HG02588 (cell line): ENCODE measurements around the gene SLC26A8.

Source experiments
- ATAC-seq: cut with Tn5 transposase; IDR thresholded peaks from one replicate; pipeline ENCODE4 v1.9.1; 2021; ENCODE audit warnings: mild to moderate bottlenecking, moderate library complexity; ENCODE audit not compliant: unreplicated experiment

SLC26A8 gene, protein sequence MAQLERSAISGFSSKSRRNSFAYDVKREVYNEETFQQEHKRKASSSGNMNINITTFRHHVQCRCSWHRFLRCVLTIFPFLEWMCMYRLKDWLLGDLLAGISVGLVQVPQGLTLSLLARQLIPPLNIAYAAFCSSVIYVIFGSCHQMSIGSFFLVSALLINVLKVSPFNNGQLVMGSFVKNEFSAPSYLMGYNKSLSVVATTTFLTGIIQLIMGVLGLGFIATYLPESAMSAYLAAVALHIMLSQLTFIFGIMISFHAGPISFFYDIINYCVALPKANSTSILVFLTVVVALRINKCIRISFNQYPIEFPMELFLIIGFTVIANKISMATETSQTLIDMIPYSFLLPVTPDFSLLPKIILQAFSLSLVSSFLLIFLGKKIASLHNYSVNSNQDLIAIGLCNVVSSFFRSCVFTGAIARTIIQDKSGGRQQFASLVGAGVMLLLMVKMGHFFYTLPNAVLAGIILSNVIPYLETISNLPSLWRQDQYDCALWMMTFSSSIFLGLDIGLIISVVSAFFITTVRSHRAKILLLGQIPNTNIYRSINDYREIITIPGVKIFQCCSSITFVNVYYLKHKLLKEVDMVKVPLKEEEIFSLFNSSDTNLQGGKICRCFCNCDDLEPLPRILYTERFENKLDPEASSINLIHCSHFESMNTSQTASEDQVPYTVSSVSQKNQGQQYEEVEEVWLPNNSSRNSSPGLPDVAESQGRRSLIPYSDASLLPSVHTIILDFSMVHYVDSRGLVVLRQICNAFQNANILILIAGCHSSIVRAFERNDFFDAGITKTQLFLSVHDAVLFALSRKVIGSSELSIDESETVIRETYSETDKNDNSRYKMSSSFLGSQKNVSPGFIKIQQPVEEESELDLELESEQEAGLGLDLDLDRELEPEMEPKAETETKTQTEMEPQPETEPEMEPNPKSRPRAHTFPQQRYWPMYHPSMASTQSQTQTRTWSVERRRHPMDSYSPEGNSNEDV

GRCh38 chr6:36023996-36024795, at the start of gene SLC26A8:
SLC26A8 (minus strand) TSS chr6:36024641; CDS start chr6:36019707, 4,934 bp downstream.
- ATAC-seq, result no peak

GRCh38 chr6:36073587-36073986, 49.1 kb upstream of the SLC26A8 start:
- no peak for ATAC-seq

DNA sequence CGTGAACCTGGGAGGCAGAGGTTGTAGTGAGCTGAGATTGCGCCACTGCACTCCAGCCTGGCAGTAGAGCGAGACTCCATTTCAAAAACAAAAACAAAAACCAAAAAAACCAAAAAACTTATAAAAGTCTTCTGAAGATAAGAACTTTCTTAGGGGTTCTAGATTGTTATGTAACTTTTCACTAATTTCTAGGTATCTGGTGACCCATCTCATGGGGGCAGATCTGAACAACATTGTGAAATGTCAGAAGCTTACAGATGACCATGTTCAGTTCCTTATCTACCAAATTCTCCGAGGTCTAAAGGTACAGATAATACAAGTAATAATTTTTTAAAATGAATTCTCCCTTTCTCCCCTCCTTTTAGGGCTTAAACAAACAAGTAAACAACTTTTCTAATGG, 48.2 kb upstream of the SLC26A8 start:
- no peak for ATAC-seq

GRCh38 chr6:36071714-36072113, 47.3 kb upstream of the SLC26A8 start:
- ATAC-seq, result no peak

DNA sequence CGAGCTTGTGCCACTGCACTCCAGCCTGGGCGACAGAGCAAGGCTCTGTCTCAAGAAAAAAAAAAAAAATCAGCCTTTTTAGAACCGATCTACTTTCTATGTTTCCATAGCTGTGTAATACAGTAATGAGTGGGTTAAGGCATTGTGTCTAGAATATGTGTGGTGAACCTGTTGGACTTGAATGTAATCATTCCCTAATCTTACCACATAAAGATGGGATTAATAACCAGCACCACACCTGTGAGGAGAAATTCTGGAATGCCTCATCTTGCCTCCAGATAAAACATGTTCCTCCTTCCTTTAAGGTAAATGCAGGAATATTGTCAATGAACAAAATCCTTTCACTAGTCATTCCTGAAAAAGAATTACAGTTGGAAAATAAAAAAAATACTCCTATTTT, 46.8 kb upstream of the SLC26A8 start:
- no peak for ATAC-seq

DNA sequence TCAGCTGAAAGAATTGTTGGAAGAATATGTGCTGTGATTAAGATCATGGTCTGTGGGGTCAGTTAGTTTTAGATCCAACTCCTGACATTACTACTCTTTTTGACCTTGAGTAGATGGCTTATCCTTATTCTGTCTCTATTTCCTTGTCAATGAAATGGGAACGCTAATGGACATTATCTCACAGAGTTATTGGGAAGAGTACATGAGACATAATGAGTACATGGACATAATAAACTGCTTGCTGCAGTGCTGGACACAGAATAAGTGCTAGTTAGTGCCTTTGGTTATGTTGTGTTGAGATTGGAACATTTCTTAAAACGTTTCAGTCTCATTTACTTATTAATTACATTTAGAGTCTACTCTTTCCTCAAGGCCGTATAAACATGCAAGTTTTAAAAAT, 45.8 kb upstream of the SLC26A8 start:
- ATAC-seq, result no peak

DNA sequence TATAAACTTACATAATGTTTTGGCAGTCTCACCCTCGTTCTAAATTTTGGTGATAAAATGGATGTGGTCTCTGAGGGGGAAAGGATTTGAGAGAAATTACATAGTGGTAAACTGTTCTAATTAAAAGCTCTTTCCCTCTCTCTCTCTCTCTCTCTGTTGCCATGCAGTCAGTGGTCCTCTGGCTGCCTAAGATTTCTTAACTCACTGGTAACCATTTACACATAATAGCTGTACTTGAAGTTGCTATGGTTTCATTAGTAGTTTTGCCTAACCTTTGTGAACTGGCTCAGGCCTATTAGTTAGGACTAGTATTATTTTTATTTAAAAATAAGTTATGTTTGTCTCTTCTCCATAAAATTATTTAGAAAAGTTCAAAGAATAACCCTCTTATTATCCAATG, 45.1 kb upstream of the SLC26A8 start:
- no peak for ATAC-seq

GRCh38 chr6:36068586-36068985, 44.1 kb upstream of the SLC26A8 start:
- no peak for ATAC-seq

GRCh38 chr6:36068012-36068392, 43.6 kb upstream of the SLC26A8 start:
- ATAC-seq, result no peak

DNA sequence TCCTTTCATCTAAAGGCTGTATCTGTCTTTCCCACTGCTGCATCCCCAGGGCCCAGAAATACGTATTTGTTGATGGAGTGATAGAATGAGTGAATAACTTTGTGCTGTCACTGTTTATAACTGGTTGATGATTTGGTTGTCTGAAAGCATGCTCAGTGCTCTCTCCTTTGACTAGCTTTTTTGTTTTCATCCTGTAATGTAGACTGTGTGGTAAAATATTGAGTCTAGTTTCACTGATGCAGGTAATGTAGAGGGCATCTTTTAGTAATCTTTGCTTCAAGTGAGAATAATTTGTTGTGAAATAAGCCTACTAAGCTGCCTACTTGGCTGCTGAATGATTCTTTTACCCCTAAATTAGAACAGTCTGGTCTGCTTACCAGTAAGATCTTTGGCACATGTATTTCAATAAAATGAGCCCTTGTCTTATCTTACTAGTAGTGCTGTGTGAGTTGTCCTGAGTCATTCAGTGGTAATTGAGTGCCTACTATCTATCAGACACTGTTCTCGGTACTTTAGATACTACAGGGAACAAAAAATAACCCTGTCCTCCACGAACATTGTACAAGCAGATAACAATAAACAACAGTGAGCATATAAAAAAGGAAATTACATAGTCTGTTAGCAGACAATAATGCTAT, 43.1 kb upstream of the SLC26A8 start:
- no peak for ATAC-seq

DNA sequence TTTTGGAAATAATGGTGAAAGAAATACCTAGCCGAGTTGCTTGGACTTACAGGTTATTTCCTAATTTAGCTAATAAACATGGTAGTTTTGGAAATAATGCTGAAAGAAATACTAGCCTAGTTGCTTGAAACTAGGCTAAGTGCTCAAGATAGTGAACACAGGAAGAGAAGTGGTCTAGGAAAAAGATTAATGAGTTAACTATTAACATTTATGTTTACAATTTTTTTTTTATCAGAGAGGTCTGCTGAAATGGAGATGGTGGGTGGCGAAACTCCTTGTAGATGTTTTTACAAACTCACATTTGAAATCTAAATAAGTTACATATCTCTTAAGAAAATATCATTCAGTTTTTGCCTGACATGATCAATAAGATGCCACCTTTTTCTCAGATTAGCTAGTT, 42.4 kb upstream of the SLC26A8 start:
- no peak for ATAC-seq

GRCh38 chr6:36065916-36066315, 41.5 kb upstream of the SLC26A8 start:
- ATAC-seq, result no peak

GRCh38 chr6:36064770-36065396, 40.4 kb upstream of the SLC26A8 start:
- no peak for ATAC-seq

DNA sequence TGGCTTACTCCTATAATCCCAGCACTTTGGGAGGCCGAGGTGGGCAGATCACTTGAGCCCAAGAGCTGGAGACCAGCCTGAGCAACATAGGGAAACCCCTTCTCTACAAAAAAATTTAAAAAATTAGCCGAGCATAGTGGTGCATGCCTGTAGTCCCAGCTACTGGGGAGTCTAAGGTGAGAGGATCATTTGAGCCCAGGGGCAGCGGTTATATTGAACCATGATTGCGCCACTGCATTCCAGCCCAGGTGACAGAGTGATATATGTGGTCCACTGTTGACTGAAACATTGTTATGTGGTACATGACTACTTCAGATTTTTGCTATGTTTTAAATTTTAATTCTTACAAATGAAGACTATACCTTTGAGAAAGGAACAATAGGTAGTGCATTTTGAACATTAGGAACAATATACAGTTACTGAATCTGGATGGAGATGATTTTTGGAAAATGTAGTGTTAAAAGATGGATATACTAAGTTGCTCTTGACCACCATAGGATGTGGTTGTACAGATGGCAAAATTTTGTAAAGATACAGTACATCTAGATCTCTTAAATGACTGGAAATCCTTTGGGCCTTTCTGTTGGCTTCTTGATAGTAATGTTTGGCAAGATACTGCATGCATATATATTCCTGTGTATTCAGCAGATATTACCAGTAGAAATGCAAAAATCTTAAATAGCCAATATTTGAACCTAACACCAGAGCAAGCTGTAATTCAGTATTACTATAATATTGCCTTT, 39.0 kb upstream of the SLC26A8 start:
- ATAC-seq, result no peak

DNA sequence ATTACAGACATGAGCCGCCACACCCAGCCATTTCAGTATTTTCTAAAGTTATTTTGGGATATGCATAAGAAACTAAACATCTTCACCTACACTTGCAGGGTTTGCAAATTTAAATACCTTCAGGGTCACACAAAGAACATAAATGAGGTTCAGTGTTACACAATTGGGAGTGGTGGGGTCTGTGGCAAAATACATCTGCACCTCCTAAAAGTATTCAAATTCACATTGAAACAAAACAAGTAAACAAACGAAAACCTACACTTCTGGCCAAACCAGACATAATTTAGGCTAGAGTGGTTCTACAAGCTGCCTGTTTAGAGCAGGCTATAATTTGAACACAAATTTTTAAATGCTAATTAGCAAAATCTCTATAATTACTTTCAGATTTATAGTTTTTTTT, 37.8 kb upstream of the SLC26A8 start:
- ATAC-seq, result no peak

DNA sequence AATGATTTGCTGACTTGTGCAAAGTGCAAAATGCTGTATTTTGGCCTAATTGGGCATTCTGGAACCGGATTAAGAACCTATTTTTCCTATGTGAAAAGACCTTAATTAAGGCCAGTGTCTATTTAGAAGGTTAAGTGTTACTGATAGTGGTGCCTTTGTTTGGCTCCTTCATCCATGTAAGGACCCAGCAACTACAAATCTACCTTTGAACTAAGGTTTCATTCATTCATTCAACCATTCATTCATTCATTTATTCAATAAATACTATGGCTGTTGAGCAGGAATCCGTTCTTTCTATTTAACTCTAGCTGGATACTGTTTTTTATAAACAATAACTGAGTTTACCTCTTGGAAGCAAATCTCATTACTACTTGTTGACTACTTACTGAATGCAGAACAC, 36.8 kb upstream of the SLC26A8 start:
- ATAC-seq, result no peak

DNA sequence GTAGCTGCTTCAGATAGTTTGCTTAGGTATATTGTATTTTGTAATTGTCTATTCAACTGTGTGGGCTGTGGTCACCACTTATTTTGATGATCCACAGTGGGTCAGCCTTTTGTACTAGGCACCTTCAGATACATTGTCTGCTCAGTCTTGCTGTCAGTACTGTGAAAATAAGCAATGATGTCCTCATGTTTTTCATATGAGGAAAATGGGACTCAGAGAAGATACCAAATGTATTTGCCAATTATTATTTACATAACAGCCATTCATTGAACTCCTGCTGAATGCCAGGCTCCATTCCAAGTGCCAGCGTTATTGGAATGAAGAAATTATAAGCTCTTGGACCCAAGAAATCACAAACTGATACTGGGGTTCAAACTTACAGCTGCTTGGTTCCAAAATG, 31.7 kb upstream of the SLC26A8 start:
- no peak for ATAC-seq

- no peak for ATAC-seq
Measured at GRCh38 chr6:36054956-36055355, 30.5 kb upstream of the SLC26A8 start.

DNA sequence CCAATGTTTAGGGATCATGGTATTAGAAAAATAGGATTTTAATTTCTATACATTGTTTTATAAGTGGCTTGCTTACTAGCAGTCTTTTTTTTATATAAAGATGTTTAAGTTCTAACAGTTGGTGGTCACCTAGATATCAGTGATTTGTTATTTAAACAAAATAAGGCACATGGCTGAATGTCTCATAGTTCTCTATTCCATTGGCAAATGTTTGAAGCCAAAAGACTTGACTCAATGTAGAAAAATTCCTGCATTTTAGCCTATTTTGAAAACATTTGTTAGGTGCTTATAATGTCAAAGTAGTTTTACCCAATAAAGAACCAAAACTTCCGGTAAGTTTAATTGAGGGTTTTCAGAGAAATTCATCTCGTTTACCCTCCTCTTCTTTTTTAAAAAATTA, 30.0 kb upstream of the SLC26A8 start:
- ATAC-seq, result no peak
